Measurements from ENCODE around the gene RTF2. TPM values are rescaled to one million over a fixed set of nuclear protein-coding genes. Genes with fewer than 3 reads are reported as not detected.

Gene RTF2
- total and polyA plus RNA-seq, 2 of the 13 experiments (the other 11 are each of a cell fraction or from before 2014, with no cell fraction given), result 81.8 to 142 TPM

DNA sequence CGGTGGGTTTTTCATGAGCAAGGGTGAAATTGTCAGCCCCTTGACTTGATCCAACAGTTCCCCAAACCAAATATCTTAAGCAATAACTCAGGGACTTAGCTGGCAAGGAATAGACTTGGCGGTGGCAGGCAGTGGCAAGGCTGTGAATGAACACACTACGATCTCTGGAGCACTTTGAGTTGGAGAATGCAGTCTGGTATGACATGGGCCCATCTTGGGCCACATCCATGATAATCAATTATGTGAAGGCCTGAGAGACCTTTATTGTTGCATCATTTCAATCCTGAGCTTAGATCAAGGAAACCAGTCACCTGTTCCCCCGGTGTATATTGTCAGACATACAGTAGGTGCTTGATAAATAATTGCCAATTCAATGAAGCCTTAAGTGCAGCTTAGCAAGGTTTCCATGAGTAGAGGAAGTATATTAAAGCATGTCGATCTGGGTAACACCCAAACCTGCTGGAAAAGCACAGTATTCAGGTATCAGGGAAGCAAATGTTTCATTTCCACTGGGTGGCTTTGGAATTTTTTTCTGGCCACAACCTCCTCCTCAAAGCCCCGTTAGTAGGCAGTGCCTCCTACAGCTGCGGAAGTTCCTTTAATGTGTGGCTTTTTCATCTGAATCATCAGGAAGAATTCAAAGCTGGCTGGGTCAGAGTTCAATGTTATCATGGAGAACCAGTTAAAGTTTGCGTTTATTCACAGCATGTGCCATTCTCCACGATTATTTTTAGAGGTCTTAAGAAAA lies 46.2 kb upstream of the RTF2 start (continued):
- TF ChIP-seq, protein P1, sequence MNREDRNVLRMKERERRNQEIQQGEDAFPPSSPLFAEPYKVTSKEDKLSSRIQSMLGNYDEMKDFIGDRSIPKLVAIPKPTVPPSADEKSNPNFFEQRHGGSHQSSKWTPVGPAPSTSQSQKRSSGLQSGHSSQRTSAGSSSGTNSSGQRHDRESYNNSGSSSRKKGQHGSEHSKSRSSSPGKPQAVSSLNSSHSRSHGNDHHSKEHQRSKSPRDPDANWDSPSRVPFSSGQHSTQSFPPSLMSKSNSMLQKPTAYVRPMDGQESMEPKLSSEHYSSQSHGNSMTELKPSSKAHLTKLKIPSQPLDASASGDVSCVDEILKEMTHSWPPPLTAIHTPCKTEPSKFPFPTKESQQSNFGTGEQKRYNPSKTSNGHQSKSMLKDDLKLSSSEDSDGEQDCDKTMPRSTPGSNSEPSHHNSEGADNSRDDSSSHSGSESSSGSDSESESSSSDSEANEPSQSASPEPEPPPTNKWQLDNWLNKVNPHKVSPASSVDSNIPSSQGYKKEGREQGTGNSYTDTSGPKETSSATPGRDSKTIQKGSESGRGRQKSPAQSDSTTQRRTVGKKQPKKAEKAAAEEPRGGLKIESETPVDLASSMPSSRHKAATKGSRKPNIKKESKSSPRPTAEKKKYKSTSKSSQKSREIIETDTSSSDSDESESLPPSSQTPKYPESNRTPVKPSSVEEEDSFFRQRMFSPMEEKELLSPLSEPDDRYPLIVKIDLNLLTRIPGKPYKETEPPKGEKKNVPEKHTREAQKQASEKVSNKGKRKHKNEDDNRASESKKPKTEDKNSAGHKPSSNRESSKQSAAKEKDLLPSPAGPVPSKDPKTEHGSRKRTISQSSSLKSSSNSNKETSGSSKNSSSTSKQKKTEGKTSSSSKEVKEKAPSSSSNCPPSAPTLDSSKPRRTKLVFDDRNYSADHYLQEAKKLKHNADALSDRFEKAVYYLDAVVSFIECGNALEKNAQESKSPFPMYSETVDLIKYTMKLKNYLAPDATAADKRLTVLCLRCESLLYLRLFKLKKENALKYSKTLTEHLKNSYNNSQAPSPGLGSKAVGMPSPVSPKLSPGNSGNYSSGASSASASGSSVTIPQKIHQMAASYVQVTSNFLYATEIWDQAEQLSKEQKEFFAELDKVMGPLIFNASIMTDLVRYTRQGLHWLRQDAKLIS (CRISPR knock-in tag; IDR thresholded peaks at IDR 0.05), result no peak
- 0 out of 2 replicates have a peak, but pooled peaks have one; percentile 30 for TF ChIP-seq GTF3A (CRISPR knock-in tag; conservative IDR thresholded peaks at IDR 0.05)
- TF ChIP-seq PRPF4 (IDR thresholded peaks at IDR 0.05; ENCODE audit: low read depth, low read length, poor library complexity, severe bottlenecking), result no peak
- no peak for TF ChIP-seq THAP11 (CRISPR knock-in tag; IDR thresholded peaks at IDR 0.05)
- no peak for TF ChIP-seq CBX1 (IDR thresholded peaks at IDR 0.05; ENCODE audit: low read depth)
- TF ChIP-seq ZSCAN21 (CRISPR knock-in tag; IDR thresholded peaks at IDR 0.05; ENCODE audit: borderline replicate concordance), result no peak
- no peak for TF ChIP-seq TFE3 (CRISPR knock-in tag; IDR thresholded peaks at IDR 0.05)
- TF ChIP-seq ARID3A (IDR thresholded peaks at IDR 0.05; ENCODE audit: low read depth, low read length), result peak; percentile 81
- TF ChIP-seq ZNF335 (CRISPR knock-in tag; IDR thresholded peaks at IDR 0.05), result 0 out of 2 replicates have a peak, but pooled peaks have one; percentile 39
- no peak for TF ChIP-seq HNRNPK (IDR thresholded peaks at IDR 0.05; ENCODE audit: low read depth, low read length, poor library complexity, severe bottlenecking)
- TF ChIP-seq HMG20B (CRISPR knock-in tag; conservative IDR thresholded peaks at IDR 0.05), result no peak
- TF ChIP-seq ZNF263 (CRISPR knock-in tag; IDR thresholded peaks at IDR 0.05), result no peak
- 0 out of 2 replicates have a peak, but pooled peaks have one; percentile 22 for TF ChIP-seq HDAC2 (CRISPR knock-in tag; IDR thresholded peaks at IDR 0.05)
- no peak for TF ChIP-seq SKI (IDR thresholded peaks at IDR 0.05; ENCODE audit: partially characterized antibody)
- peak; percentile 59; the same call in 1 of the 2 replicates for TF ChIP-seq ARID5B (CRISPR knock-in tag; IDR thresholded peaks at IDR 0.05)
- TF ChIP-seq FOXK2 (IDR thresholded peaks at IDR 0.05), result no peak
- no peak for TF ChIP-seq POLR2AphosphoS5 (IDR thresholded peaks at IDR 0.05; ENCODE audit: low read depth, low read length)
- no peak for TF ChIP-seq RNF2 (conservative IDR thresholded peaks at IDR 0.05; ENCODE audit: low read depth)
